OCI-LY7 (cell line): Measurements from ENCODE around the gene QKI.

Source experiments
- EZH2phosphoT487 ChIP-seq: fragments of 200-600 bp; sonication (generic); IDR thresholded peaks from 2 replicates; pipeline ENCODE4 v1.6.1; 2018; ENCODE audit warnings: low read depth, borderline replicate concordance, mild to moderate bottlenecking, mixed run types, antibody characterized with exemption, low read length, moderate library complexity, mixed read lengths
- TF ChIP-seq, protein P1 (sequence below): fragments of 200-600 bp; sonication (generic); conservative IDR thresholded peaks from 2 replicates; pipeline ENCODE4 v1.5.1; 2014; ENCODE audit warnings: mild to moderate bottlenecking, antibody characterized with exemption, low read length, moderate library complexity, mixed read lengths

DNA sequence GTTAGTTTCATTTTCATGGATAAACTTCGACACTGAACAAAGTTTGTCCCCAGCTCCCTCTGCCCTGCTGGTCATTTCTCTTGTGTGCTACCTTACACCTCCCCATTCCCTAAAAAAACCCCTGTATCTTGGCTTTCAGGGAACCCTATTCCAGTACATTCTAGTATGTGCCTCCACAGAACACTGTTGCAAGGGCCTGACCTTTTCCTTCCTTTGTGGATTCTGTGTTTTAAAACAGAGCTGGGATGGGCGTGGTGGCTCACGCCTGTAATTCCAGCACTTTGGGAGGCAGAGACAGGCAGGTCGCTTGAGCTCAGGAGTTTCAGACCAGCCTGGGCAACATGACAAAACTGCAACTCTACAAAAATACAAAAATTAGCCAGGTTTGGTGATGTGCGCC lies 20.6 kb upstream of the QKI start:
- TF ChIP-seq, protein P1, sequence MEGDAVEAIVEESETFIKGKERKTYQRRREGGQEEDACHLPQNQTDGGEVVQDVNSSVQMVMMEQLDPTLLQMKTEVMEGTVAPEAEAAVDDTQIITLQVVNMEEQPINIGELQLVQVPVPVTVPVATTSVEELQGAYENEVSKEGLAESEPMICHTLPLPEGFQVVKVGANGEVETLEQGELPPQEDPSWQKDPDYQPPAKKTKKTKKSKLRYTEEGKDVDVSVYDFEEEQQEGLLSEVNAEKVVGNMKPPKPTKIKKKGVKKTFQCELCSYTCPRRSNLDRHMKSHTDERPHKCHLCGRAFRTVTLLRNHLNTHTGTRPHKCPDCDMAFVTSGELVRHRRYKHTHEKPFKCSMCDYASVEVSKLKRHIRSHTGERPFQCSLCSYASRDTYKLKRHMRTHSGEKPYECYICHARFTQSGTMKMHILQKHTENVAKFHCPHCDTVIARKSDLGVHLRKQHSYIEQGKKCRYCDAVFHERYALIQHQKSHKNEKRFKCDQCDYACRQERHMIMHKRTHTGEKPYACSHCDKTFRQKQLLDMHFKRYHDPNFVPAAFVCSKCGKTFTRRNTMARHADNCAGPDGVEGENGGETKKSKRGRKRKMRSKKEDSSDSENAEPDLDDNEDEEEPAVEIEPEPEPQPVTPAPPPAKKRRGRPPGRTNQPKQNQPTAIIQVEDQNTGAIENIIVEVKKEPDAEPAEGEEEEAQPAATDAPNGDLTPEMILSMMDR, result no peak
- no peak for TF ChIP-seq EZH2phosphoT487
